Heart left ventricle (tissue), 13 donors: ENCODE data around the gene GPER1.
"Not testable (repeated sequence)": the region's sequence is repeated elsewhere in the genome, so short reads cannot be mapped to it uniquely, and the experiment has no call there.

Experiments used
- CTCF ChIP-seq, 12 donors: fragments of 200-600 bp; sonication (generic) in 4 of 12; IDR thresholded peaks; one replicate each; pipeline versions ENCODE4 v1.5.0 to v1.8.0; 2018 to 2022; ENCODE audit warnings: antibody characterized with exemption in 12 of 12, mild to moderate bottlenecking in 5 of 12
- POLR2A ChIP-seq, 2 donors: fragments of 450-650 bp; IDR thresholded peaks; one replicate each; pipeline ENCODE4 v1.6.1; 2017; ENCODE audit warnings: antibody characterized with exemption in 2 of 2, mild to moderate bottlenecking in 2 of 2, moderate library complexity in 2 of 2
- donor health status: ischemic (EF 13 %, LVEDD 7.1; RV severe dilation, severe dysfunction).
- donor health status: DM: no; HTN: yes; CAD: no.
- donor health status: DM: no; HTN: no; CAD: no.
- donor health status: ischemic (EF 25% LVEDD 6.9; RV normal size, moderate dysfunction).
- donor health status: ischemic (EF 25% LVEDD 5.7; RV mildly dilated, moderate dysfunction).
- donor health status: ischemic (EF 35%, LVEDD 5.7; RV mildly dilated, moderate dysfunction).
- donor health status: nonischemic (EF 11% LVEDD 7.7; RV severe dilation, severe dysfunction).
- donor health status: DM: yes; HTN: yes; CAD: no.
- donor health status: PGD.
- donor health status: ischemic (EF 29% LVEDD 5.4; RV normal size, mild dysfunction).
- donor health status: nonischemic (EF 23%, LVEDD 6.1; RV moderate dilation, normal function).

- not testable (repeated sequence) for TF ChIP-seq CTCF, POLR2A (IDR thresholded peaks at IDR 0.05)
These were observed 55.1 kb downstream of the GPER1 start for GRCh38 chr7:1143031-1143430.
